HFFc6 (cell line): ENCODE measurements around the gene ETV3L. TPM values are rescaled to one million over a fixed set of nuclear protein-coding genes. Genes with fewer than 3 reads are reported as not detected.

ENCODE experiments used
- DNase-seq: peaks from one replicate; pipeline ENCODE4 v3.0.0-alpha.2; 2018
- H3K27ac Mint-ChIP-seq: 2 replicates; pipeline ENCODE4 v1.8.0; 2020; ENCODE audit warnings: mild to moderate bottlenecking, mixed read lengths
- H3K27me3 Mint-ChIP-seq: 2 replicates; pipeline ENCODE4 v1.8.0; 2021; ENCODE audit warnings: mild to moderate bottlenecking, moderate library complexity, mixed read lengths; ENCODE audit not compliant: insufficient read depth
- H3K36me3 Mint-ChIP-seq: 2 replicates; pipeline ENCODE4 v1.8.0; 2021; ENCODE audit warnings: low read depth, mixed read lengths
- H3K4me1 Mint-ChIP-seq: 2 replicates; pipeline ENCODE4 v1.8.0; 2020; ENCODE audit warnings: low read depth, mixed read lengths
- H3K4me3 Mint-ChIP-seq: 2 replicates; pipeline ENCODE4 v1.8.0; 2020; ENCODE audit warnings: mild to moderate bottlenecking, moderate library complexity, mixed read lengths
- H3K9me3 Mint-ChIP-seq: 2 replicates; pipeline ENCODE4 v1.8.0; 2020; ENCODE audit warnings: mild to moderate bottlenecking, mixed read lengths
- CTCF ChIP-seq: fragments of 200-600 bp; sonication (generic); IDR thresholded peaks from 2 replicates; pipeline ENCODE4 v1.5.0; 2021; ENCODE audit warnings: antibody characterized with exemption, mild to moderate bottlenecking
- total RNA-seq, 6 experiments: library from RNA; stranded (reverse); fragmentation: NEBNext Ultra II Directional; extraction: Animal tissue kit (Norgen Biotek cat#: 25700); gene quantifications; 2 replicates in 1 of 6; 3 replicates in 5 of 6; pipeline ENCODE4 v1.2.3, GENCODE V29; 2021

The ETV3L gene
- total RNA-seq, 6 experiments from 2014 or later = not detected

GRCh38 chr1:157086299-157086698, 13.3 kb downstream of the ETV3L start:
- Mint-ChIP-seq H3K27me3 (peaks cover 16% of the 10 kb centered on the region), H3K4me3 (no peak overlapping the region), H3K9me3 (no peaks in the 10 kb centered on the region), H3K36me3 (no peaks in the 10 kb centered on the region), H3K4me1 (peaks cover 8% of the 10 kb centered on the region), H3K27ac (no peak overlapping the region)
- TF ChIP-seq CTCF = no peak
- DNase-seq = no peak

GRCh38 chr1:157085421-157085820, 14.2 kb downstream of the ETV3L start:
- Mint-ChIP-seq H3K27me3 (peaks cover 22% of the 10 kb centered on the region), H3K36me3 (no peaks in the 10 kb centered on the region), H3K4me1 (peaks cover 5% of the 10 kb centered on the region), H3K9me3 (no peaks in the 10 kb centered on the region), H3K4me3 (no peak overlapping the region), H3K27ac (no peak overlapping the region)
- DNase-seq = no peak
- no peak for TF ChIP-seq CTCF

GRCh38 chr1:157084720-157085119, 14.9 kb downstream of the ETV3L start:
- no peaks in the 10 kb centered on the region for H3K9me3 Mint-ChIP-seq
- TF ChIP-seq CTCF = no peak
- DNase-seq = no peak
- no peaks in the 10 kb centered on the region for H3K36me3 Mint-ChIP-seq
- H3K27me3 Mint-ChIP-seq = peaks cover 24% of the 10 kb centered on the region
- no peak overlapping the region for H3K4me3 Mint-ChIP-seq
- H3K27ac Mint-ChIP-seq = no peak overlapping the region
- no peaks in the 10 kb centered on the region for H3K4me1 Mint-ChIP-seq

GRCh38 chr1:157081707-157082106, 17.9 kb downstream of the ETV3L start:
- Mint-ChIP-seq H3K27me3 (peaks cover 32% of the 10 kb centered on the region), H3K27ac (no peak overlapping the region), H3K36me3 (no peaks in the 10 kb centered on the region), H3K9me3 (no peaks in the 10 kb centered on the region), H3K4me3 (no peak overlapping the region), H3K4me1 (no peaks in the 10 kb centered on the region)
- no peak for DNase-seq
- no peak for TF ChIP-seq CTCF

- no peak for TF ChIP-seq CTCF
- Mint-ChIP-seq H3K27me3 (peaks cover 32% of the 10 kb centered on the region), H3K27ac (no peak overlapping the region)
These were observed 18.9 kb downstream of the ETV3L start for GRCh38 chr1:157080714-157081113.

GRCh38 chr1:157077394-157077793, 22.2 kb downstream of the ETV3L start:
- Mint-ChIP-seq H3K36me3 (no peaks in the 10 kb centered on the region), H3K9me3 (no peaks in the 10 kb centered on the region), H3K4me3 (no peak overlapping the region), H3K27me3 (peaks cover 20% of the 10 kb centered on the region), H3K4me1 (peaks cover 9% of the 10 kb centered on the region), H3K27ac (no peak overlapping the region)
- no peak for TF ChIP-seq CTCF
- no peak for DNase-seq

More at GRCh38 chr1:157080714-157081113, 18.9 kb downstream of the ETV3L start:
- no peak overlapping the region for H3K4me3 Mint-ChIP-seq
- no peaks in the 10 kb centered on the region for H3K4me1 Mint-ChIP-seq
- no peaks in the 10 kb centered on the region for H3K36me3 Mint-ChIP-seq
- no peaks in the 10 kb centered on the region for H3K9me3 Mint-ChIP-seq
- DNase-seq = no peak
